ENCODE measurements around the gene PERM1. TPM values are rescaled to one million over a fixed set of nuclear protein-coding genes. Genes with fewer than 3 reads are reported as not detected.
"Not testable (repeated sequence)": the region's sequence is repeated elsewhere in the genome, so short reads cannot be mapped to it uniquely, and the experiment has no call there.

Gene PERM1
- total and polyA plus RNA-seq, 2 of the 8 experiments (the other 6 are each of a cell fraction or from before 2014, with no cell fraction given) = not detected

DNA sequence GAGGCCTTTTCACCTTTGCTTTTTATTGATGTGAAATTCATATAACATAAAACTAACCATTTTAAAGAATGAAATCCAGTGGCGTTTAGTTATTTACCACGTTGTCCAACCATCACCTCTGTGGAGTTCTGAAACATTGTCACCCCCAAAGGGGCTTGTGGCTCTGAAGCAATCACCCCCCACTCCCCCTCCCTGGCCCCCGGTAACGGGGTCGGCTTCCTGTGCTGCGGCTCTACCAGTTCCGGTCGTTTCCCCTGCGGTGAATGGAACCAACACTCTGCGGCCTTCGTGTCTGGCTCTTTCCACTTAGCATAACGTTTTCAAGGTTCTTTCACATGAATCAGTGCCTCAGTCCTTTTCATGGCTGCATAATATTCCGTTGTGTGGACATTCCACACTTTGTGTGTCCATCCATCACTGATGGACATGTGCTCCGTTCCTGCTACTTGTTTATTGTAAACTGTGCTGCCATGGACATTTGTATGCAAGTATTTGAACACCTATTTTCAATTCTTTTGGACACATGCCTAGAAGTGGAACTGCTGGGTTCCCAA, 29.6 kb upstream of the PERM1 start (continued):
- TF ChIP-seq, protein P1, sequence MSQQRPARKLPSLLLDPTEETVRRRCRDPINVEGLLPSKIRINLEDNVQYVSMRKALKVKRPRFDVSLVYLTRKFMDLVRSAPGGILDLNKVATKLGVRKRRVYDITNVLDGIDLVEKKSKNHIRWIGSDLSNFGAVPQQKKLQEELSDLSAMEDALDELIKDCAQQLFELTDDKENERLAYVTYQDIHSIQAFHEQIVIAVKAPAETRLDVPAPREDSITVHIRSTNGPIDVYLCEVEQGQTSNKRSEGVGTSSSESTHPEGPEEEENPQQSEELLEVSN (IDR thresholded peaks at IDR 0.05) = no peak
- no peak for TF ChIP-seq MAFK (IDR thresholded peaks at IDR 0.05; ENCODE audit: low read depth, low read length)

- H3K23me2 ChIP-seq (ENCODE audit: low read depth, low read length); H3K27ac ChIP-seq (ENCODE audit: low read depth, low read length); H2BK120ac ChIP-seq (replicated peaks; ENCODE audit: low read depth, low read length); H3K9me3 ChIP-seq (ENCODE audit: insufficient read depth in 2 of 2, low read depth in 1 of 2, low read length in 1 of 2); H3K56ac ChIP-seq (replicated peaks; ENCODE audit: insufficient read length, low read depth, low read length); H3K27me3 ChIP-seq (replicated peaks in 1 of 4; ENCODE audit: control insufficient read depth in 3 of 4, extremely low read depth in 1 of 4, insufficient read depth in 3 of 4, low read length in 3 of 4); H3K9ac ChIP-seq (replicated peaks in 1 of 4; ENCODE audit: extremely low read depth in 1 of 4, low read depth in 3 of 4, low read length in 3 of 4); POLR2A ChIA-PET (ENCODE audit: partially characterized antibody); H2BK15ac ChIP-seq (ENCODE audit: low read length); H2BK20ac ChIP-seq (ENCODE audit: low read length); H4K5ac ChIP-seq (ENCODE audit: insufficient read length, low read depth, low read length); H2AFZ ChIP-seq (ENCODE audit: low read length); FAIRE-seq; H2BK5ac ChIP-seq (ENCODE audit: low read depth, low read length); H3K14ac ChIP-seq (ENCODE audit: insufficient read length); H3K23ac ChIP-seq (ENCODE audit: insufficient read length); H3K18ac ChIP-seq (ENCODE audit: extremely low read depth, low read length); H2AK5ac ChIP-seq (ENCODE audit: low read depth, low read length); H4K20me1 ChIP-seq (replicated peaks in 1 of 2; ENCODE audit: control insufficient read depth in 1 of 2, insufficient read depth in 2 of 2, low read length in 2 of 2); H4K8ac ChIP-seq (ENCODE audit: extremely low read depth, insufficient read depth, low read length); H3K79me2 ChIP-seq (ENCODE audit: control insufficient read depth in 1 of 2, insufficient read depth in 2 of 2, low read length in 2 of 2); H3K4ac ChIP-seq (replicated peaks; ENCODE audit: insufficient read length, low read depth, low read length); H3K79me1 ChIP-seq (ENCODE audit: low read depth, low read length); H3K4me3 ChIP-seq (ENCODE audit: extremely low read depth in 1 of 4, insufficient read depth in 2 of 4, low read depth in 3 of 4, low read length in 4 of 4); H3K36me3 ChIP-seq (ENCODE audit: control insufficient read depth in 2 of 4, insufficient read depth in 4 of 4, low read length in 3 of 4); H4K91ac ChIP-seq (replicated peaks; ENCODE audit: insufficient read length, low read length); H2BK12ac ChIP-seq (ENCODE audit: low read depth, low read length); DNase-seq (ENCODE audit: low read depth in 1 of 2, low spot score in 2 of 2); H3K4me2 ChIP-seq (ENCODE audit: insufficient read depth in 1 of 2, low read depth in 2 of 2, low read length in 2 of 2): not testable (repeated sequence)
- peaks cover 0 to 30% (median 18%) of the 10 kb centered on the region in 4 experiments; a peak in 6 of 7 replicates for H3K4me1 ChIP-seq (replicated peaks in 1 of 4; ENCODE audit: control insufficient read depth in 3 of 4, insufficient read depth in 4 of 4, low read length in 3 of 4)
- WGBS, 2 experiments (ENCODE audit: extremely low coverage in 1 of 2, insufficient coverage in 1 of 2, insufficient read length in 1 of 2, insufficient replicate concordance in 2 of 2, low coverage in 1 of 2, low lambda C conversion rate in 2 of 2, missing lambda C conversion rate in 1 of 2) = 93% methylated on average over 8 of the region's 8 CpGs; no CpG with 5 or more reads in 1 of the 2 experiments
- CTCF ChIA-PET (ENCODE audit: partially characterized antibody) = interaction anchor here (1.2 to 1.6 kb wide), 3 partner anchors 11 to 58 kb away, joined by 3 to 5 read pairs (median 4); partner anchors contain the start of gene HES4
Observed at GRCh38 chr1:1010131-1010530, 28.2 kb upstream of the PERM1 start.
